BE2C (cell line): Measurements from ENCODE around the gene TMSB4X.

Source experiments
- DNase-seq: peaks from one replicate; pipeline ENCODE4 v3.0.0-alpha.2; 2020
- H3K27me3 ChIP-seq: fragments of 250-450 bp; sonication (Bioruptor Pico); 2 replicates; pipeline ENCODE4 v1.5.1; 2020; ENCODE audit warnings: mild to moderate bottlenecking
- H3K36me3 ChIP-seq: fragments of 250-450 bp; sonication (Bioruptor Pico); 2 replicates; pipeline ENCODE4 v1.5.1; 2020; ENCODE audit warnings: mild to moderate bottlenecking
- H3K4me1 ChIP-seq: fragments of 250-450 bp; sonication (Bioruptor Pico); 2 replicates; pipeline ENCODE4 v1.5.1; 2020
- H3K4me3 ChIP-seq: 2 replicates; pipeline ENCODE4 v1.5.1; 2011; ENCODE audit warnings: low read depth, low read length
- H3K9me3 ChIP-seq: fragments of 250-450 bp; sonication (Bioruptor Pico); 2 replicates; pipeline ENCODE4 v1.5.1; 2020
- TF ChIP-seq, protein P1 (sequence below): IDR thresholded peaks from 2 replicates; pipeline ENCODE4 v1.5.1; 2012; ENCODE audit warnings: mild to moderate bottlenecking, low read depth, low read length

Gene TMSB4X

DNA sequence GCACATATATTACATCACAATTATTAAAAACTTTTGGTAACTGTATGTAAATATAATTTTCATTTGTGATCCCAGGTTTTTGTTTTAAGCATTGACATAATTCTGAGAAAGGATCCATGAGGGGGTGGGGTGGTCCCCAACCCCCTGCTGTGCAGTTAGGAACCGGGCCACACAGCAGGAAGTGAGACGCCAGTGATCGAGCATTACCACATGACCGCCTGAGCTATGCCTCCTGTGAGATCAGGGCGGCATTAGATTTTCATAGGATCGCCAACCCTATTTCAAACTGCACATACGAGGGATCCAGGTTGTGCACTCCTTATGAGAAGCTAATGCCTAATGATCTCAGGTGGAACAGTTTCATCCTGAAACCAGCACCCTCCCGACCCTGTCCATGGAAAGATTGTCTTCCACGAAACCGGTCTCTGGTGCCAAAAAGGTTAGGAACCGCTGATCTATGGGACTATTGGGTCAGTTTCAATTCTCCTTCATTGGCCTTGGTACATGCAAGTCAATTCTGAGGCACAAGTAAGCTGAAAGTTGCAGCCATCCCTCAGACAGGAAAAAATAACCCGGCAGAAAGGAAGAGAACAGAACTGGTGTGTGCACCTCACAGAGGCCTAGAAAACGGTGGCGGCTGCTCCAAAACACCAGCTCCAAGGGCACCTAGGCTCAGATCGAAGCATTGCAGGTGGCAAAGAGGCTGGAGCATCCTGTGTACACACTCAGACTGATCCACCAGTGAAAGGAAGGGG, 7.0 kb upstream of the TMSB4X start:
- Histone ChIP-seq H3K9me3 (no peaks in the 10 kb centered on the region), H3K27me3 (no peaks in the 10 kb centered on the region), H3K36me3 (no peaks in the 10 kb centered on the region), H3K4me3 (no peak overlapping the region), H3K4me1 (no peaks in the 10 kb centered on the region)
- no peak for DNase-seq
- TF ChIP-seq, protein P1, sequence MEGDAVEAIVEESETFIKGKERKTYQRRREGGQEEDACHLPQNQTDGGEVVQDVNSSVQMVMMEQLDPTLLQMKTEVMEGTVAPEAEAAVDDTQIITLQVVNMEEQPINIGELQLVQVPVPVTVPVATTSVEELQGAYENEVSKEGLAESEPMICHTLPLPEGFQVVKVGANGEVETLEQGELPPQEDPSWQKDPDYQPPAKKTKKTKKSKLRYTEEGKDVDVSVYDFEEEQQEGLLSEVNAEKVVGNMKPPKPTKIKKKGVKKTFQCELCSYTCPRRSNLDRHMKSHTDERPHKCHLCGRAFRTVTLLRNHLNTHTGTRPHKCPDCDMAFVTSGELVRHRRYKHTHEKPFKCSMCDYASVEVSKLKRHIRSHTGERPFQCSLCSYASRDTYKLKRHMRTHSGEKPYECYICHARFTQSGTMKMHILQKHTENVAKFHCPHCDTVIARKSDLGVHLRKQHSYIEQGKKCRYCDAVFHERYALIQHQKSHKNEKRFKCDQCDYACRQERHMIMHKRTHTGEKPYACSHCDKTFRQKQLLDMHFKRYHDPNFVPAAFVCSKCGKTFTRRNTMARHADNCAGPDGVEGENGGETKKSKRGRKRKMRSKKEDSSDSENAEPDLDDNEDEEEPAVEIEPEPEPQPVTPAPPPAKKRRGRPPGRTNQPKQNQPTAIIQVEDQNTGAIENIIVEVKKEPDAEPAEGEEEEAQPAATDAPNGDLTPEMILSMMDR, result no peak

DNA sequence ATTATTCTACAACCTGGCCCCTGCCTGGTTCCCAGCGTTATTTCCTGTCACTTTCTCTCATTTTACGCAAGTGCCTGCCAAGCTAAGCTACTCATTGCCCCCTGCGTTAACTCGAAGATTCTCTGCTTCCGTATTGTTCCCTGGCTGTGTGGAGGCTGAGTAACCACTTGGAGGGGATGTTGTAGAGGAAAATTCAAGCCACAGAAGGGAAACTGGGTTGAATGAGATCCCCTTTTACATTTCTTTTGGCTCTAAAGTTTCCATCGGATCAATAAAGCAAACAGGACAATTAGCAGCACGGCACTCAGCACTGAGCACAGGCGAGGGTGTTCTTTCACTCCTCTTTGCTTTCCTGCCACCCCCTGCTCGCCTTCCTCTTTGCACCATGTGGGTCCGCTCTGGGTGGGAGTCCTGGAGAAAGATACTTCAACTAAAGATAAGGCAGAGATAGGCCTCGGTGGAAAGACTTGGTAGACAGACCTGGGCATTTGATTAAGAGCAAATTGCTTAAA, 4.2 kb upstream of the TMSB4X start:
- no peaks in the 10 kb centered on the region for H3K9me3 ChIP-seq
- TF ChIP-seq, protein P1, result peak; percentile 36
- no peaks in the 10 kb centered on the region for H3K4me1 ChIP-seq
- H3K4me3 ChIP-seq, result no peak overlapping the region
- no peaks in the 10 kb centered on the region for H3K27me3 ChIP-seq
- no peak for DNase-seq
- no peaks in the 10 kb centered on the region for H3K36me3 ChIP-seq

DNA sequence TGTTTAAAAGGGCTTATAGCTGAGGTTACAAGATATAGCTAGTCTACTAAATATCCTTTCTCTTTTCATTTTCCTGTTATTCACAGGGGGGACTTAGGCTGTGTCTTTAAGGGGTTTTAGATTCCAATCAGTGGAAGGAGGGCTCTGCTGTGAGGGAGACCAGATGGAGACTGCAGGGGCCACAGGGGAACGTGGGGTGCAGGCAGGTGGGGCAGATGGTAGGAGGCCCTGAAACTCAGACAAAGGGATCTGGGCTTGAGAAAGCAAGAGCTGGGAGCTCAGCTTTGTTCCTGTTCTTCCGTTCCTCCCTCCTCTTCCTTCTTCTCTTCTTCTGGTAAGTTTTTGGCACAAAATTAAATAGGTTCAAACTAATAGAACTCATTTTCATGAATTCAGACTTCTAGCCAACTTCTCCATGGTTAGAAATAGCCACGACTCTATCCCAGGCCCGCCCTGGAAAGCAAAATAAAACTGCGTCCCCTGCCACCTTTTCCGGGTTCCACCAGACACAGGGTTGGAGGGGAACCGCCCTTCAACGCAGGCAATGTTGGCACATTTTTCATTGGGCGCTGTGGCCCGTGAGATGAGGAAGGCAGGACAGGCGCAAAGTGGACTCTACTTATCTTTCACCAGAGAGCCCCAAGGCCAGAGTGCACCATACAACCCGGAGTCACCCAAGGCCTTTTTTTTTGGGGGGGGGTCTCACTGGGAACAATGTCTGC, 3.5 kb upstream of the TMSB4X start:
- H3K9me3 ChIP-seq, result no peaks in the 10 kb centered on the region
- DNase-seq, result no peak
- no peaks in the 10 kb centered on the region for H3K4me1 ChIP-seq

DNA sequence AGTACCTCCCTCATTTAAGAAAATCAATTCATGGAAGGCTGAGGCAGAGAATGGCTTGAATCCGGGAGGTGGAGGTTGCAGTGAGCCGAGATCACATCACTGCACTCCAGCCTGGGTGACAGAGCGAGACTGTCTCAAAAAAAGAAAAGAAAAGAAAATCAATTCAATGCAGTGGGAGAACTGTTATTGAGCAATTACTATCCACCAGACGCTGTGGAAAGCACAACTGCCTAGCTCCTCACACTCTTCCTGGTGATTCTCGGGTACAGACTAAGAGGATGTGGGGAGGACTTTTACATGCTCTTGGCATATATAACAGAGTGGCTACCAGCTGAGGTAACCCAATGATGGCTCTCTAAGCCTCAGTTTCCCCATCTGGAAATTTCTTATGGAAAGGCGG, 2.7 kb upstream of the TMSB4X start:
- H3K4me3 ChIP-seq, result no peak overlapping the region
- DNase-seq, result no peak

More for the DNA sequence above, 3.5 kb upstream of the TMSB4X start:
- Histone ChIP-seq H3K36me3 (no peaks in the 10 kb centered on the region), H3K27me3 (no peaks in the 10 kb centered on the region), H3K4me3 (no peak overlapping the region)
- TF ChIP-seq, protein P1, result no peak

DNA sequence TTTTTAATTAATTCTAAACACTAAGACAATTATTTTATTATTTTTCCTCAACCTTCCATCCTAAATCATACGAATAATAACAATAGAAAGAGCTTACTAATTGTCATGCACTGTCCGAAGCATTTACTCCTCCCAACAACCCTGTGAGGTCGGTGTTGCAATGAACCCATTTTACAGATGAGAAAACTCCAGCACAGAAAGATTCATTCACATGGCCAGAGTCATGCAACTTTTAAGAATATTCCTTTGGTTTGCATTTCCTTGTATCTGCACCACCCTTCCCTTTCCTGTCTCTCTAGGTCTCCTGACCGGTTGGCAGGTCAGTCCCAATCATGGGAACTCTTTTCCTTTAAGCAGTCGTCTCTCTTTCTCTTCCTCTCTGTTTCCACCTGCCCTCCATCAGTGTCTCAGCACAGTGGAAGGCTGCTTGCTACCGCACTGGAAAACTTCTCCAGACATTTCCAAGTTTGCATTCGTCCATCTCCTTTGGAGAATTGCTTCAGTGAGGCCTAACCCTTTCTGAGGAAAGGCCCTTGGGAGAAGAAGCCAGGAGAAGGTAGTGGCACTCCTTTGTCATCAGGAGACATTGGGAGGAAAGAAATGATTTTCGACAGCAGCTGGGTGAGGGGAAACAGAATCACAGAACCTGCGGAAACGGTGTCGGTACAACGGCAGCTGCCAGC, 1.9 kb upstream of the TMSB4X start:
- Histone ChIP-seq H3K36me3 (no peaks in the 10 kb centered on the region), H3K9me3 (no peaks in the 10 kb centered on the region), H3K4me3 (no peak overlapping the region), H3K4me1 (no peaks in the 10 kb centered on the region), H3K27me3 (no peaks in the 10 kb centered on the region)
- no peak for DNase-seq
- TF ChIP-seq, protein P1, result no peak

More for the DNA sequence above, 2.7 kb upstream of the TMSB4X start:
- Histone ChIP-seq H3K9me3 (no peaks in the 10 kb centered on the region), H3K27me3 (no peaks in the 10 kb centered on the region), H3K36me3 (no peaks in the 10 kb centered on the region), H3K4me1 (no peaks in the 10 kb centered on the region)
- TF ChIP-seq, protein P1, result no peak
